HepG2 (cell line): ENCODE measurements around the gene TMEM167B. TPM values are rescaled to one million over a fixed set of nuclear protein-coding genes. Genes with fewer than 3 reads are reported as not detected.

Source experiments
- BRCA1 ChIP-seq: sonication (generic); formaldehyde crosslinking; IDR thresholded peaks from 2 replicates; pipeline ENCODE4 v1.4.0; 2020; ENCODE audit warnings: missing genetic modification reagents
- DMTF1 ChIP-seq: sonication (generic); formaldehyde crosslinking; IDR thresholded peaks from 2 replicates; pipeline ENCODE4 v1.4.0; 2020; ENCODE audit warnings: mild to moderate bottlenecking, missing genetic modification reagents
- FOXA1 ChIP-seq, 2 experiments: fragments of 450-650 bp in 1 of 2; sonication (generic) in 1 of 2; formaldehyde crosslinking in 1 of 2; IDR thresholded peaks; 2 replicates each; pipeline versions ENCODE4 v1.4.0 to v1.6.1; 2016 to 2020; ENCODE audit warnings: missing genetic modification reagents in 1 of 2
- IRF2 ChIP-seq: IDR thresholded peaks from 2 replicates; pipeline ENCODE4 v1.6.1; 2018; ENCODE audit warnings: missing genetic modification reagents, missing compliant biosample characterization
- KLF6 ChIP-seq: IDR thresholded peaks from 2 replicates; pipeline ENCODE4 v1.8.0; 2016; ENCODE audit warnings: missing biosample characterization, missing genetic modification reagents
- MLX ChIP-seq: IDR thresholded peaks from 2 replicates; pipeline ENCODE4 v1.6.1; 2016
- NPAS2 ChIP-seq: sonication (generic); formaldehyde crosslinking; IDR thresholded peaks from 2 replicates; pipeline ENCODE4 v1.8.0; 2022; ENCODE audit warnings: mild to moderate bottlenecking, missing genetic modification reagents, borderline replicate concordance
- PITX1 ChIP-seq: sonication (generic); formaldehyde crosslinking; IDR thresholded peaks from 2 replicates; pipeline ENCODE4 v1.5.1; 2020; ENCODE audit warnings: mild to moderate bottlenecking, missing genetic modification reagents
- POGK ChIP-seq: sonication (generic); formaldehyde crosslinking; conservative IDR thresholded peaks from 2 replicates; pipeline ENCODE4 v1.8.0; 2022; ENCODE audit warnings: mild to moderate bottlenecking, moderate library complexity, missing genetic modification reagents
- RAD21 ChIP-seq: fragments of 450-650 bp; formaldehyde crosslinking; IDR thresholded peaks from 2 replicates; pipeline ENCODE4 v1.5.0; 2020; ENCODE audit warnings: mild to moderate bottlenecking
- RFXAP ChIP-seq: sonication (generic); formaldehyde crosslinking; IDR thresholded peaks from 2 replicates; pipeline ENCODE4 v1.4.0; 2020; ENCODE audit warnings: missing genetic modification reagents, borderline replicate concordance
- THAP11 ChIP-seq: IDR thresholded peaks from 2 replicates; pipeline ENCODE4 v1.6.1; 2016; ENCODE audit warnings: missing biosample characterization, missing genetic modification reagents
- TRAFD1 ChIP-seq: sonication (generic); formaldehyde crosslinking; IDR thresholded peaks from 2 replicates; pipeline ENCODE4 v1.5.1; 2020; ENCODE audit warnings: missing genetic modification reagents, mild to moderate bottlenecking, borderline replicate concordance
- ZKSCAN1 ChIP-seq: fragments of 150-350 bp; IDR thresholded peaks from 2 replicates; pipeline ENCODE4 v1.6.1; 2014; ENCODE audit warnings: low read length
- ZNF12 ChIP-seq: sonication (generic); formaldehyde crosslinking; IDR thresholded peaks from 2 replicates; pipeline ENCODE4 v1.5.0; 2020; ENCODE audit warnings: missing genetic modification reagents
- ZNF367 ChIP-seq: sonication (generic); formaldehyde crosslinking; IDR thresholded peaks from 2 replicates; pipeline ENCODE4 v1.4.0; 2020; ENCODE audit warnings: missing genetic modification reagents, borderline replicate concordance
- ZNF513 ChIP-seq: sonication (generic); formaldehyde crosslinking; conservative IDR thresholded peaks from 2 replicates; pipeline ENCODE4 v1.5.0; 2020; ENCODE audit warnings: missing genetic modification reagents
- ZNF691 ChIP-seq: sonication (generic); formaldehyde crosslinking; IDR thresholded peaks from 2 replicates; pipeline ENCODE4 v1.4.0; 2020; ENCODE audit warnings: missing genetic modification reagents, low read depth, mild to moderate bottlenecking, borderline replicate concordance
- ZNF746 ChIP-seq: sonication (generic); formaldehyde crosslinking; IDR thresholded peaks from 2 replicates; pipeline ENCODE4 v1.8.0; 2022; ENCODE audit warnings: mild to moderate bottlenecking, missing genetic modification reagents
- polyA plus RNA-seq, 8 experiments: library from polyadenylated mRNA; depleted of rRNA in 3 of 8; stranded (reverse) in 7 of 8; unstranded in 1 of 8; fragments of >200 nt; fragmentation: Illumina TruSeq in 4 of 8; extraction: Trizol in 4 of 8; gene quantifications; 2 replicates each; pipeline versions ENCODE4 v1.2.1 to v1.2.3, GENCODE V29; 2011 to 2016; ENCODE audit warnings: low read depth in 4 of 8, missing spikeins in 1 of 8, mixed read lengths in 1 of 8; ENCODE audit not compliant: insufficient read depth in 1 of 8
- total RNA-seq, 5 experiments: library from RNA; depleted of rRNA; stranded (reverse); fragments of >200 nt; fragmentation: Illumina TruSeq; extraction: Trizol; gene quantifications; 2 replicates each; pipeline ENCODE4 v1.2.3, GENCODE V29; 2016; ENCODE audit warnings: low read depth in 1 of 5

The TMEM167B gene
- total and polyA plus RNA-seq, 2 of the 13 experiments (the other 11 are each of a cell fraction or from before 2014, with no cell fraction given), result 9.5 to 22.4 TPM

GRCh38 chr1:109089242-109090015, 1.1 kb upstream of the TMEM167B start (continued):
- TF ChIP-seq BRCA1 (CRISPR knock-in tag) (no peak), KLF6 (CRISPR knock-in tag) (peak; percentile 45; the same call in 1 of the 2 replicates), ZNF367 (no peak), THAP11 (CRISPR knock-in tag) (peak; percentile 60), MLX (CRISPR knock-in tag) (no peak), ZNF691 (CRISPR knock-in tag) (no peak), IRF2 (peak; percentile 76), RAD21 (CRISPR knock-in tag) (peak; percentile 75; the same call in 1 of the 2 replicates), RFXAP (CRISPR knock-in tag) (no peak), DMTF1 (no peak), ZNF12 (CRISPR knock-in tag) (peak; percentile 59), ZKSCAN1 (no peak), ZNF513 (no peak), ZNF746 (CRISPR knock-in tag) (no peak), NPAS2 (CRISPR knock-in tag) (no peak), FOXA1 (IDR thresholded peaks at IDR 0.05) (no peak), FOXA1 (CRISPR knock-in tag; IDR thresholded peaks at IDR 0.05) (0 out of 2 replicates have a peak, but pooled peaks have one; percentile 13), TRAFD1 (no peak), POGK (CRISPR knock-in tag) (no peak), PITX1 (CRISPR knock-in tag) (peak; percentile 66; the same call in 1 of the 2 replicates)
